Large intestine (tissue), 1 donor: ENCODE measurements around the gene CCDC39. TPM values are rescaled to one million over a fixed set of nuclear protein-coding genes. Genes with fewer than 3 reads are reported as not detected.

Experiments
- polyA plus RNA-seq: library from polyadenylated mRNA; unstranded; fragments of 120-200 nt; gene quantifications from one replicate; pipeline ENCODE4 v1.2.1, GENCODE V29; 2013

Gene CCDC39
- polyA plus RNA-seq, 1 donor: not detected

Other genes with a start within 250 kb of the CCDC39 start
- gene TTC14, start 77.3 kb downstream of the CCDC39 start, polyA plus RNA-seq: 70.0 TPM
- gene FXR1, start 233.2 kb upstream of the CCDC39 start, polyA plus RNA-seq: 152 TPM